Kidney (tissue), 14 donors: ENCODE measurements around the gene MTCL1. TPM values are rescaled to one million over a fixed set of nuclear protein-coding genes. Genes with fewer than 3 reads are reported as not detected.

ENCODE experiments used
- DNase-seq, 5 donors: peaks; one replicate each; pipeline ENCODE4 v3.0.0-alpha.2; 2013 to 2020
- FAIRE-seq: peaks from 2 replicates; lab custom pipeline; 2012; peaks lifted over from hg19 to GRCh38; lab: Jason Lieb, UNC
- H3K27ac ChIP-seq, 2 donors: one replicate each; pipeline ENCODE4 v1.7.0; 2013; ENCODE audit warnings: low read depth in 2 of 2, low read length in 2 of 2, inconsistent platforms in 1 of 2
- H3K27me3 ChIP-seq: one replicate; pipeline ENCODE4 v1.7.1; 2013; ENCODE audit warnings: low read length, inconsistent platforms; ENCODE audit not compliant: control insufficient read depth, insufficient read depth
- H3K36me3 ChIP-seq, 3 donors: one replicate each; pipeline versions ENCODE4 v1.7.0 to v1.7.1; 2013; ENCODE audit warnings: low read length in 3 of 3, control low read depth in 1 of 3, inconsistent platforms in 1 of 3; ENCODE audit not compliant: insufficient read depth in 3 of 3, control insufficient read depth in 2 of 3
- H3K4me1 ChIP-seq, 3 donors: one replicate each; pipeline versions ENCODE4 v1.7.0 to v1.7.1; 2013; ENCODE audit warnings: low read length in 3 of 3, inconsistent platforms in 1 of 3, low read depth in 1 of 3; ENCODE audit not compliant: control insufficient read depth in 2 of 3, insufficient read depth in 2 of 3
- H3K4me3 ChIP-seq, 3 donors: one replicate each; pipeline versions ENCODE4 v1.7.0 to v1.8.1; 2013; ENCODE audit warnings: low read length in 3 of 3, control low read depth in 1 of 3, inconsistent platforms in 1 of 3
- H3K9ac ChIP-seq, 3 donors: one replicate each; pipeline versions ENCODE4 v1.7.0 to v1.7.1; 2013; ENCODE audit warnings: low read length in 3 of 3, control low read depth in 1 of 3, inconsistent platforms in 1 of 3
- H3K9me3 ChIP-seq, 3 donors: one replicate each; pipeline versions ENCODE4 v1.7.0 to v1.7.1; 2013; ENCODE audit warnings: low read length in 3 of 3, control low read depth in 1 of 3, inconsistent platforms in 1 of 3; ENCODE audit not compliant: control insufficient read depth in 2 of 3, insufficient read depth in 1 of 3
- CTCF ChIP-seq: IDR thresholded peaks from 3 replicates; pipeline ENCODE4 v1.5.1; 2012; ENCODE audit warnings: mild to moderate bottlenecking, moderate library complexity, borderline replicate concordance; ENCODE audit not compliant: insufficient read depth; ENCODE audit errors: extremely low read depth
- intact Hi-C: fragments of 100-400 bp; cut with DNase I; formaldehyde crosslinking; loops from one replicate; pipeline ENCODE4 v1.11.1; 2022
- polyA plus RNA-seq: library from polyadenylated mRNA; stranded (reverse); fragments of 350-450 nt; fragmentation: Illumina TruSeq; extraction: RNeasy Lipid Tissue Mini Kit (QIAGEN cat#74804); gene quantifications from one replicate; pipeline ENCODE4 v1.2.3, GENCODE V29; 2014; ENCODE audit warnings: low read depth, low replicate concordance; ENCODE audit not compliant: insufficient read depth
- total RNA-seq: library from RNA; stranded (reverse); fragmentation: NEBNext Ultra II Directional; extraction: Animal tissue kit (Norgen Biotek cat#: 25700); gene quantifications from one replicate; pipeline ENCODE4 v1.2.1, GENCODE V29; 2021
- donor health status: control.
- donor health status: control.
- donor health status: control.
- donor health status: control.
- donor health status: control.
- donor health status: DM: yes; HTN: yes; CAD: no.
- donor health status: Normal renal cell carcinoma (clear cell type).

MTCL1 gene
- total and polyA plus RNA-seq, 2 donors from 2014 or later = 2.5 to 15.3 TPM

DNA sequence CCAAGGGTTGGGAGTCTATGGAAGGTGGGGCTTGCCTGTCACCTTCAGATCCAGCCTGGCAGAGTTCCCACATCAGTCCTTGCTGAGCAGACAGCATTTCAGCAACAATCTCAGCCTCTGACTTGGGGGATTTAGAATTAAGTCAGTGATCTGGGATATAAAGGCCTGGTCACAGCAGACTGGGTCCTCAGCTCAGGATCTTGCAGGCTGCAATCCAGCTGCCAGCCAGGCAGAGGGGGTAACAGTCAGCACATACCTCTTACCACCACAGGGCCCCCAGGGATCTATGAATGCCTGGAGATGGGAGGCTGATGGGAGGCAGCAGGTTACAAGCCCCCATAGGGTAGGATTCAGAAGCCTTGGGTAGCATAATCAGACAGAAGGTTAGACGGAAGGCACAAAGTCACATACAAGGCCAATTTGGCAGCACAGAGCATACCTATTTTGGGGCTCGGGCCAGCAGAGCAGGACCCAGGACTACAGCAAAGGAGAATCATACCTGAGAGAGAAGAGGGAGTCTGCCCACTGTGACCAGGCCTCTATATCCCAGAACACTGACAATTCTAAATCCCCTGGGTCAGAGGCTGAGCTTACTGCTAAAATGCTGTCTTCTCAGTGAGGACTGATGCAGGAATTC is 163.5 kb downstream of the MTCL1 start:
- no peak overlapping the region for H3K9ac ChIP-seq
- no peaks in the 10 kb centered on the region for H3K36me3 ChIP-seq
- no peak overlapping the region for H3K27ac ChIP-seq
- DNase-seq = no peak
- no peaks in the 10 kb centered on the region for H3K27me3 ChIP-seq
- H3K9me3 ChIP-seq = no peaks in the 10 kb centered on the region
- FAIRE-seq = no peak
- no peaks in the 10 kb centered on the region for H3K4me1 ChIP-seq
- no peak overlapping the region for H3K4me3 ChIP-seq
- TF ChIP-seq CTCF = no peak
- intact Hi-C loops = no loop called here

DNA sequence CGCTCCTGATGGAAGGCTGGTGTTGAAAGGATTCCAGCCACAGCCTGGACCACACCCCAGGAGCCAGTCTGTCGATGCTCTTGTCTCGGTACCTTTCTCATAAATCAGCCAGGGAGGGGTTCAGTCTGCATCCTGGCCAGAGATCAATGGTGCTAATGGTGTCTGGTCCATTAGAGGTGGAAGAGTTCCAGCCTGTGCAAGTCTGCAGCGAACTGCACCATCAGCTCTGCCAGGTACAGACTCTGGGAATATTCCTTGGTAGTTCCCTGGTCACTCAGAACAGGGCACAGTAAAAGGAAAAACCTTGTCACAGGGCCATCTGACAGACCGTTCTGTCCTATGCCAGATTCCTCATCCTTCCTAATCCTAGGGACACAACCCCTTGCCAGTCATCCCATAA is 164.3 kb downstream of the MTCL1 start:
- Histone ChIP-seq H3K27ac (no peak overlapping the region), H3K9me3 (no peaks in the 10 kb centered on the region), H3K4me1 (no peaks in the 10 kb centered on the region), H3K4me3 (no peak overlapping the region), H3K36me3 (no peaks in the 10 kb centered on the region), H3K27me3 (no peaks in the 10 kb centered on the region), H3K9ac (no peak overlapping the region)
- intact Hi-C loops = no loop called here
- DNase-seq (no peak), FAIRE-seq (no peak)
- TF ChIP-seq CTCF = no peak

DNA sequence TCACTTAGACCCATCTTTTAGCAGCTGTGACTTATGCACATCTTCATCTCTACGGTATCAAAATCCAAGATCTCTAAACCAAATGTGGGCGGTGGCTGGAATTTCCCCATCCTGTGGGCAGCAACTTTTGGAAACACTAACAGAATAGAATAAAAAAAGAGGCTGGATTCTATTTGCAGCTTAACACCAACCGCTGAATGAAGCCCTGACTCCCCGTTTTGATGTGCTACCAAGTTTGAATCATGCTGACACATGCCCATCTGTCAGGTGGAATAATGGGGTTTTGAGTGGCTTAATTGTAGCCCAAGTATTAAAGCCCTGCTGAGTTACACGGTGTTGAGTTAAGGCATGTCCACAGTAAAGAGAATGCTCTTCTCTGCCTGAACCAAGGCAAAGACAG is 165.2 kb downstream of the MTCL1 start:
- H3K4me1 ChIP-seq = peaks cover 0 to 3% (median 0%) of the 10 kb centered on the region in 3 donors

More for the DNA sequence above, 165.2 kb downstream of the MTCL1 start:
- DNase-seq = no peak
- Histone ChIP-seq H3K36me3 (no peaks in the 10 kb centered on the region), H3K27ac (no peak overlapping the region), H3K9ac (no peak overlapping the region), H3K4me3 (no peak overlapping the region), H3K9me3 (no peaks in the 10 kb centered on the region), H3K27me3 (no peaks in the 10 kb centered on the region)
- no peak for FAIRE-seq
- intact Hi-C loops = no loop called here
- no peak for TF ChIP-seq CTCF
